ENCODE results near the gene SPSB2.
"Not testable (repeated sequence)": the region's sequence is repeated elsewhere in the genome, so short reads cannot be mapped to it uniquely, and the experiment has no call there.

The SPSB2 gene

GRCh38 chr12:6902448-6902847, 29.3 kb upstream of the SPSB2 start:
- no peak for DNase-seq (ENCODE audit: low read depth in 4 of 4, low spot score in 1 of 4)

- no peak for DNase-seq (ENCODE audit: low read depth in 4 of 4, low spot score in 1 of 4)
Observed at GRCh38 chr12:6899837-6900519, 26.9 kb upstream of the SPSB2 start.

GRCh38 chr12:6899427-6899826, 26.3 kb upstream of the SPSB2 start:
- DNase-seq (ENCODE audit: low read depth in 4 of 4, low spot score in 1 of 4), result no peak

GRCh38 chr12:6896846-6897435, 23.8 kb upstream of the SPSB2 start:
- no peak for DNase-seq (ENCODE audit: low read depth in 4 of 4, low spot score in 1 of 4)

- no peak for DNase-seq (ENCODE audit: low read depth in 4 of 4, low spot score in 1 of 4)
Observed at GRCh38 chr12:6894321-6894720, 21.2 kb upstream of the SPSB2 start.

- not testable (repeated sequence) for DNase-seq (ENCODE audit: low read depth in 4 of 4, low spot score in 1 of 4)
Observed at GRCh38 chr12:6892683-6893082, 19.6 kb upstream of the SPSB2 start.

GRCh38 chr12:6891646-6892001, 18.5 kb upstream of the SPSB2 start:
- DNase-seq (ENCODE audit: low read depth in 4 of 4, low spot score in 1 of 4), result no peak

- peak; percentile 98 to 99 (median 98) for DNase-seq (ENCODE audit: low read depth in 4 of 4, low spot score in 1 of 4)
Observed at GRCh38 chr12:6890789-6891645, 17.9 kb upstream of the SPSB2 start.

- not testable (repeated sequence) for DNase-seq (ENCODE audit: low read depth in 4 of 4, low spot score in 1 of 4)
Observed at GRCh38 chr12:6889775-6890573, 16.9 kb upstream of the SPSB2 start.

- not testable (repeated sequence) for DNase-seq (ENCODE audit: low read depth in 4 of 4, low spot score in 1 of 4)
Observed at GRCh38 chr12:6888794-6889193, 15.7 kb upstream of the SPSB2 start.

GRCh38 chr12:6888360-6888759, 15.3 kb upstream of the SPSB2 start:
- no peak for DNase-seq (ENCODE audit: low read depth in 4 of 4, low spot score in 1 of 4)

GRCh38 chr12:6887460-6887859, 14.4 kb upstream of the SPSB2 start:
- DNase-seq (ENCODE audit: low read depth in 4 of 4, low spot score in 1 of 4), result no peak

GRCh38 chr12:6886206-6886999, 13.3 kb upstream of the SPSB2 start:
- not testable (repeated sequence) for DNase-seq (ENCODE audit: low read depth in 4 of 4, low spot score in 1 of 4)

- no peak for DNase-seq (ENCODE audit: low read depth in 4 of 4, low spot score in 1 of 4)
Observed at GRCh38 chr12:6884539-6884938, 11.4 kb upstream of the SPSB2 start.

- DNase-seq (ENCODE audit: low read depth in 4 of 4, low spot score in 1 of 4), result no peak
Observed at GRCh38 chr12:6883683-6884082, 10.6 kb upstream of the SPSB2 start.

GRCh38 chr12:6883252-6883651, 10.1 kb upstream of the SPSB2 start:
- DNase-seq (ENCODE audit: low read depth in 4 of 4, low spot score in 1 of 4), result no peak

- not testable (repeated sequence) for DNase-seq (ENCODE audit: low read depth in 4 of 4, low spot score in 1 of 4)
Observed at GRCh38 chr12:6879824-6880223, 6.7 kb upstream of the SPSB2 start.

GRCh38 chr12:6874015-6874368, 889 bp upstream of the SPSB2 start:
- DNase-seq (ENCODE audit: low read depth in 4 of 4, low spot score in 1 of 4), result not testable (repeated sequence)

- peak in 3 of 4 experiments; percentile 72 to 81 (median 73) for DNase-seq (ENCODE audit: low read depth in 4 of 4, low spot score in 1 of 4)
Observed at GRCh38 chr12:6872073-6873048, 742 bp downstream of the SPSB2 start.

Data from stimulated activated CD4-positive, alpha-beta T cell treated with anti-CD3 and anti-CD28 coated beads, Interleukin-1b, Interleukin-23, amount 100 ng/mL, for 24 hours (primary cell).